Stimulated activated naive CD4-positive, alpha-beta T cell treated with Interleukin-2 at 50 U/mL for 16 hours (primary cell): Measurements from ENCODE around the gene CLEC6A.
"Not testable (repeated sequence)": the region's sequence is repeated elsewhere in the genome, so short reads cannot be mapped to it uniquely, and the experiment has no call there.

Source experiments
- DNase-seq: peaks from one replicate; lab custom pipeline; 2025; lab: John Stamatoyannopoulos, UW

CLEC6A gene

DNA sequence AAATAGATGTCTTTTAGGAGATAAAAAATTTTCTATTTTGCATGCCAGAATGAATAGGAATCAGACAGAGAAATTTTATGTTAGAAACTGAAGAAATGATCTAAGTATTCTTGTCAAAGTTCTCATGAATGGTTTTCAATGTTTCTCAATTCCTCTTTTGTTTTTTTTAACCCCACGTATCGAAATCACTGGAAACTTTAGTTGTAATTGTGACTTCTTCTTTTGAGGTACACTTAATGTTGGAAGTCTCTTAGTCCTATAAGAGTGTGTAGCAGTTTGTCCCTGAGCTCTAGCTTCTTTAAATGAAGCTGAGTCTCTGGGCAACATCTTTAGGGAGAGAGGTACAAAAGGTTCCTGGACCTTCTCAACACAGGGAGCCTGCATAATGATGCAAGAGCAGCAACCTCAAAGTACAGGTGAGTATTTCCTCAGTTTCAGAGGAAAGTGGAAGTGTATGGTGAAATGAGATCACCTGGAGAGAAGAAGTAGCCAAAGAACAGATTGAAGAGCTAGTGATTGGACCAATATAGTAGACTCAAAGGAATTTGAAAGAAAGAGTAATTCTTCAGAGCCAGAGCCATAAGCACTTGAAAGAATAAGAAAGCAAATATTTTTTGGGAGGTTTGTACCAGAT, at the start of gene CLEC6A:
Gene CLEC6A (plus strand): TSS at position 236 of the 634 bp plus-strand sequence. CDS start 150 bp downstream, at position 386.
- no peak for DNase-seq

DNA sequence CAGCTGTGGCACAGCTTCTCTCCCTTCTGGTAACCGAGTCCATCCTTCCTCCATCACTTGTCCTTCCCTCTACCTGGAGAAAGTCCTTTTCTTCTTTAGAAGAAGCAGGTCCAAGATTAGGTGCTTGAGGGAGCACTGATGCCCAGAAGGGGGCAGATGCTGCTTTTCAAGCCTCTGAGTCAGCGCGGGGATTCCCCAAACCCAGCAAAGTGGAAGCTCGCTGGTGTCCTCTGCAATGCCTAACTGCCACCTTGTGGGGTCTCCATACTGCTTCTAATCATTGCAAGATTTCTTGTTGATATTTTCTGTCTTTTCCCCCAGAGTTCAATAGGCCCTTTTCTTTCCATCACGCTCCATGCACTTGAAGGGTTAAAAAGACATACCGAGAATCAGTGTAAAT, 36.2 kb upstream of the CLEC6A start:
- DNase-seq: not testable (repeated sequence)

DNA sequence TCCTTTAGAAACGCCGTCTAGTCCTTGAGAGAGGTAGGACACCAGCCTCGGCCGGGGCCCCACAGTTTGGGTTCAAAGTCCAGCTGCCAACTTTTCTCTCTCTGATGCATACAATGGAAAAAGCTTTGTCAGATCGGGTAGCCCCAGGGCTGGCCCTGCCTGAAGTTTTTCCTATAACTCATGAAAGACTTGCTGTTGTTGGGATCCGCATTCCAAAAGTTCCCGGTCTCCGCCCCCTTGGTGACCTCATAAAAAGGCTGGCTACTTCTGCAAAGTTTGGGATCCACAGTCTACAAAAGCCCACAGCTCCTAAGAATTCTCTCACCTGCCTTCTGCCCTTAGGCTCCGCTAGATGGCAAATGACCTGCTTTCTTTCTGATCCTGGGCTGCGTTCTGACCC, 35.3 kb upstream of the CLEC6A start:
- no peak for DNase-seq

DNA sequence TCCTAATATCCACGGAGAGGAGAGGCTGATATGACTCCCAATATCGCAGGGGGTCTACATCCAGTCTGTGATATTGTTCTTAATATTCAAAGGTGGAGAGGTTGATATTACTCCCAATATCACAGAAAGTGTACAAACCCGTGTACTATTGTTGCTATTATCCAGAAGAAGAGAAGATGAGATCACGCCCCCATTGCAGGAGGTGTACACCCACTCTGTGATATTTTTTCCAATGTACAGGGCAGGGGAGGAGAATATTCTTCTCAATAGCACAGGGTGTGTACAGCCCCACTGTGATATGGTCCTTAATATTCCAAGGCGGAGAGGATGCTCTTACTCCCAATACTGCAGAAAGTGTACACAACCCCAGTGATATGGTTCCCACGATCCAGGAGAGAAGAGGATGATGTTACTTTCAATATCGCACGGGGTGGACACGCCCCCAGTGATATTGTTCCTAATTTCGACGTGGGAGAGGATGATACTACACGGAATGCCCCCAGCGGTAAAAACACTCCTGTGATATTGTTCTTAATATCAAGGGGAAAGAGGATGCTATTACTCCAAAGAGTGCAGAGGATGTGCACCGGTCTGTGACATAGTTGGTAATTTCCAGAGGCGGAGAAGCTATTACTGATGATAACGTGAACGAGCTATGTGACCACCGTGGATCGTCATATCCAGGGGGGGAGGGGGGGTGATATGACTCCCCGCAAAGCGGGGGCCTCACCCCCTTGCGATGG, 11.1 kb upstream of the CLEC6A start:
- not testable (repeated sequence) for DNase-seq

DNA sequence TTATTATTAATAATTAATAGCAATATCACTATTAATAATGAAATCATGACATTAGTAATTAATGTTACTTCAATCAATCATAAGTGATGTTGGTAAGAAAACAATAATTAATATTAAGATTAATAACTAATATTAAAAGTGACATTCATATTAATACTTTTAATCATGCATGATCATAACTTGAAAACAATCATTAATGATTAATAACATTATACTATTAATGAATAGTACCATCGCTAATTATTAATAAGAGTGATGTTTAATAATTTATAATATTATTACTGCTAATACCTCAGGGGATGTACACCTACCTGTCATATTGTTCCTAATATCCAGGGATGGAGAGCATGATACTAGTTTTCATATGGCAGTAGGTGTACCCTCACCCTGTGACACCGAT, 10.0 kb upstream of the CLEC6A start:
- no peak for DNase-seq

DNA sequence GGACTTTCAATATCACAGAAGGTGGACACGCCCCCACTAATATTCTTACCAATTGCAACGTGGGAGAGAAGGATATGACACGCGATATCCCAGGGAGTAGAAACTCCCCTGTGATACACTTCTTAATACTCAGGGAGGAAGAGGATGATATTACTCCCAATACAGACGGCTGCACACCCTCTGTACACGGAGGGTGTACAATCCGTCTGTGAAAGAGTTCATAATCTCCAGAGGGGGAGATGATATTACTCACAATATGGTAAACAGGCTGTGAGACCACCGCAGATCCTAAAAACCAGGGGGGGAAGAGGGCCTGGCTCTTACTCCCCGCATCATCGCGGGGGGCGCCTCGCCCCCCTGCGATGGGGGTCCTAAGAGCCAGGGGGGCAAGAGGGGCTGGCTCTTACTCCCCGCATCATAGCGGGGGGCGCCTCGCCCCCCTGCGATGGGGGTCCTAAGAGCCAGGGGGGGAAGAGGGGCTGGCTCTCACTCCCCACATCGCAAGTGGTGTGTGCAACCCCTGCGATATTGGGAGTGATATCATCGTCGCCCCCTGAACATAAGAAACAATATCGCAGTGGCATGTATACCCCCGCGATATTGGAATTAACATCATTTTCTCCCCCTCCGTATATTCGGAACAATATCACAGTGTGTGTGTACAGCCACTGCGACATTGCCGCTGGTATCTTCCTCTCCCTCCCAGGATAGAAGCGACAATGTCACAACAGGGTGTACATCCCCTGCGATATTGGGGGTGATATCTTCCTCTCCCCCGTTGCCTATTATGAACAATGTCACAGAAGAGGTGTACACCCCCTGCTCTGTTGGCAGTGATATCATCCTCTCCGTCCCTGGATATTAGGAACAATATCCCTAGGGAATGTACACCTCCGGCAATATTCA, 8.9 kb upstream of the CLEC6A start:
- no peak for DNase-seq

DNA sequence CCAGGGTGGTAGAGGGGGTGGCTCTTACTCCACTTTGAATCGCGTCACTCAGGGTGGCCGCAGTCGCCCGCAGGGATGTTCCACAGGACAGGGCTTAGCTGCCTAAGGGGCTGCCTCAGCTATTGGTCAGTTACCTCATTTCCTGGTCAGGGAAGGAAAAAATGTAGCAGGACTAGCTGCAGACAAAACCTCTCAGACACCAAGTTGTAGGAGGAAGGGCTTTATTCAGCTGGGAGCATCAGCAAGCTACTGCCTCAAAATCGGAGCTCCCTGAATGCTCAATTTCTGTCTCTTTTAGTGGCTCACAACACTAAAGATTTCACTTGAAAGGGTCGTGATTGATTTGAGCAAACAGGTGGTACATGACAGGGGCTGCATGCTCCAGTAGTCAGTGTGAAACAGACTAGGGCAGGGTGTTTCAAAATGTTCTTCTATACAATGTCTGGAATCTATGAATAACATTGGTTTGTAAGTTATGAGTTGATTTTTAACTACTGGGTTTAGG, 6.4 kb upstream of the CLEC6A start:
- no peak for DNase-seq

DNA sequence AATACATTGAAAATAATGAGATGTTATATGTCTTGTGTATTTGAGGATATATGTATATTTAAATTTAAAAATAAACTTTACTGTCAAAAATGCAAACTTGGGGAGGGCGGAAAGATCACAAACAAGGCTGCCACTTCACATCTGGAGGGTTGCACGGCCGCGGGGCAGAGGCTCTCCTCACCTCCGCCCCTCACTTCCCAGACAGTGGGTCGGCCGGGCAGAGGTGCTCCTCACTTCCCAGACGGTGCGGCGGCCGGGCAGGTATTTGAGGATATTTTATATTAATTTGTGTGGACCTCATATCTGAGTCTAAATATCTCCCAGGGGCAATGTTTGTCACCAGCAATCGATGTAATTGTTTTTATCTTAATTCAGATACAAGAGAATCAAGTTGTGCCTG, 3.7 kb upstream of the CLEC6A start:
- no peak for DNase-seq

DNA sequence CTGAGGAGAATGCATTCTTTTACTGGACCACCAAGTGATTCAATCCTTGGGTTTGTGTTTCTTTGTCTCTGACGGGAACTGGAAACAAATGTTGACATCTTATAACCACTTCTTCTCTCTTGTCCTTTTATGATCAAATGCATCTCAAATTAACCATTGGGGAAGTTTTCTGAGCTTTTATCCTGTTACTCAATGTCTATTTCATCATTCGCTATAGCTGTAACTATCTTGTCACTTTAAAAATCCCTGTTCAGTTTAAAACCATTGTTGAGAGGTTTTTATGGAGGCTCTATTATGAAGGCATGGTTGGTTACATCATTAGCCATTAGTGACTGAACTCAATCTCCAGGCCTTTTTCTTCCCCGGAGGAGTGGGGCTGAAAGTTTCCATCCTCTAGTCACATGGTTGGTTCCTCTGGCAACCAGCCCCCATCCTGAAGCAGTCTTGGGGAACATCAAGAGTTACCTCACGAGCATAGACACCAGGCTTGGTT, 2.7 kb upstream of the CLEC6A start:
- DNase-seq: no peak

DNA sequence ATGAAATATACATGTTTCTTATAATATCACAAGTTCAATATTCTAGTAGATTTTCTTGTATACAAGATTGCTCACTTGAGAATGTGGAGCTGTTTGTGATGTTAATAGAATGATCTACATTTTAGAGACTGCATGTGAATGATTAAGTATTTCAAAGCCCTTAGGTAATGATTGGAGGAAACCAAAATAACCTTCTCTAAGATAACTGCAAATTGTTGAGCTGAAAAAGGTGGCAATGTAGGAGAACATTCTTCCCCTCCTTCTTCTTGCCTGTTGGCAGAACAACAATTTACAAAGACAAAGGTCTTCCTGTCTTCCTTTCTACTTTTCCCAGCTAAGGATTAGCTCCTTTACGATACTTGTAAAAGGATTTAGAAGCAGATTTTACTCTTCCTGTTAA, 2.0 kb upstream of the CLEC6A start:
- DNase-seq: no peak

DNA sequence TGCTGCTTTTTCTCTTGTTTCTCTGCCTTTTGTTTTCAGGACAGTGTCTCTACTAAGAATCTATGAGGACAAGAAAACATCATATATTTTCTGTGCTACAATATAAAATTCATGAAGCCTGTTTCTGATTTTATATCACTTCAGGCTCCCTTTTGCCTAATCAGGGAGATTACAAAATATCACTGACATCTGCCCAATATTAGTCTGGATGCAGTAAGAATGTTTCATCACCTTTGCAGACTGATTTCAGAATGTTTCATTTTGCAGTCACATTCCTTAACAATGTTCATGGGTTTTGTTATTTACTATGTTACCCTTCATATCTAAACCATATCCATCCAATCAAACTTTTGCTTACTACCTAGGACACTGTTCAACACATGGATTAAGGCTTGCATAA, 491 bp upstream of the CLEC6A start:
- no peak for DNase-seq

DNA sequence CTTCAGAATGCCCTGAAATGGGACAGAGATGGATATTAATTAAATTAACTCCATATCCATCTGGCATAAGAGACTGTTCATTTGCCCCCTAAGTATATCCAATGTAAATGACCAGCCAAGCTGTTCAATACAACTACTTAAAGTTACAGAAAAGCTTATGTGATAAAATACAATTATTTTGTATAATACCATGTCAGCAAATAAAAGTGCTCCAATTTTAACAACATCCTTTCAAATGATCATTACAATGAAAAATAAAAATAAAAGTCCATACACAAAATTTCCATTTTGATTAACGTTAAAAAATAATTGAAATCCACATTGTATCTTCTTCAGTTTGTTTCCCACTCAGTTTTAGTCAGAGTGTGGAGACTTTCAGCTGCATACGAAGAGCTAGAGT, 5.7 kb downstream of the CLEC6A start:
- DNase-seq: no peak

DNA sequence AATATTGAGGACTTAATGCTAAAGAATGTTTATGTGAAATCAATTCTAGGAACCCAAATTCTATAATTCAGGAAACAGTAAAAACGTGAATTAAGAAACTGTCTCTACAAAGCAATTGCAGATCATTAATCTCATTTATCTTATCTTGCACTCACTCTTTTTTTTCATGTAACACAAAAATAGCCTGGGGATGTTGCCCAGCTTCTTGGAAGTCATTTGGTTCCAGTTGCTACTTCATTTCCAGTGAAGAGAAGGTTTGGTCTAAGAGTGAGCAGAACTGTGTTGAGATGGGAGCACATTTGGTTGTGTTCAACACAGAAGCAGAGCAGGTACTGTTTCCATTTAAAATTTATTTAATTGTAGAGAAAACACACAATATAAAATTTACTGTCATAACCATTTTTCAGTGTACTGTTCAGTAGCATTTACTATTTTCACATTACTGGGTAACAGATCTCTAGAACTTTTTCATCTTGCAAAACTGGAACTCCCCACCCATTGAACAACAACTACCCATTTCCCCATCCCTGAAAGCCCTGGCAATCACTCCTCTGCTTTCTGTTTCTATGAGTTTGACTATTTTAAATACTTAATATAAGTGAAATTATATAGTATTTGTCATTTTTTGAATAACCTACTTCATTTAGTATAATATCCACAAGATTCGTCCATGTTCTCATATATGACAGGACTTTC, 9.7 kb downstream of the CLEC6A start:
- no peak for DNase-seq

DNA sequence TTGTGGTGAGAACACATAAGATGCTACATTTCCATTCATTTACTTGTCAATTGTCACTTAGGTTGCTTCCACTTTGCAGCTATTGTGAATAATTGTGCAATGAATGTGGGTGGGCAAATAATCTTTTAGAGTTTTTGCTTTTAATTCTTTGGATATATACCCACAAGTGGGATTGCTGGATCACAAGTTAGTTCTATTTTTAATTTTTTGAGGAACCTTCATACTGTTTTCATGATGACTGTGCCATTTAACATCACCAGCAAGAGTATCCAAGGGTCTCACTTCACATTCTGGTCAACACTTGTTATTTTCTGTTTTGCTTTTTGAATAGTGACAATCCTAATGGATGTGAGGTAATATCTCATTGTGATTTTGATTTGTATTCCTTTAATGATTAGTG, 10.5 kb downstream of the CLEC6A start:
- no peak for DNase-seq

DNA sequence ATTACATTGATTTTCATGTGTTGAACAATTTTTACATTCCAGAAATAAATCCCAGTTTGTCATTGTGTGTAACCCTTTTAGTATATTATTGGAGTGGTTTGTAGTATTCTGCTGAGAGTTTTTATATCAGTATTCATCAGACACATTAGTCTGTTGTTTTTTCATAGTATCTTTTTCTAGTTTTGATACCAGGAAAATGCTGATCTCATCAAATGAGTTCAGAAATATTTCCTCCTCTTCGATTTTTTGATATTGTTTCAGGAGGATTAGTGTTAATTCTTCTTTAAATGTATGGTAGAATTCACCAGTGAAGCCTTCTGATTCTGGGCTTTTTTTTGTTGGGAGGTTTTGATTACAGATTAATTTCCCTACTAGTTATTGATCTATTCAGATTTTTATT, 15.3 kb downstream of the CLEC6A start:
- DNase-seq: no peak

DNA sequence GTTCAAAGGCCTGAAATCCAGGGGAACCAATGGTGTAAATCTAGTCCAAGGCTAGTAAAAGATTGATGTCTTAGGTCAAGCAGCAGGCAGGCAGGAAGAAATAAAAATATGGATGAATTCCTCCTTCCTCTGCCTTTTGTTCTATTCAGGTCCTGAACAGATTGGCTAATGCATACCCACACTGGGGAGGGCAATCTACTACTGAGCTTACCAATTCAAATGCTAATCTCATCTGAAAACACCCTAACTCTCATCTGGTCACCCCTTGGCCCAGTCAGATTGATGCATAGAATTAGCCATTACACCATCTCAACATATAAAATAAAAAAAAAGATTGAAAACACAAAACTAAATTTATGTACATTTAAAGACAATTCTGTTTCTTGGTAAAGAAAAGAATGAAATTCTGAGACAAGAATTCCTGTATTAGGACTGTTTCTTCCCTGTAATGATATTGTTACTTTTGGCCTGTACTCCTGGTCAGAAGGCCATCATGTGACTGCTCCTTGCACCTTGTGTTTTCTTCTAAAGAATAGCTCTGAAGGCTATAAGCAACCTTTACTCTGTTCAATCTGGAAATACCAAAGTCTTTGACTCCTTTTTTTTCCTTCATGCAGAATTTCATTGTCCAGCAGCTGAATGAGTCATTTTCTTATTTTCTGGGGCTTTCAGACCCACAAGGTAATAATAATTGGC, 19.9 kb downstream of the CLEC6A start:
- no peak for DNase-seq

DNA sequence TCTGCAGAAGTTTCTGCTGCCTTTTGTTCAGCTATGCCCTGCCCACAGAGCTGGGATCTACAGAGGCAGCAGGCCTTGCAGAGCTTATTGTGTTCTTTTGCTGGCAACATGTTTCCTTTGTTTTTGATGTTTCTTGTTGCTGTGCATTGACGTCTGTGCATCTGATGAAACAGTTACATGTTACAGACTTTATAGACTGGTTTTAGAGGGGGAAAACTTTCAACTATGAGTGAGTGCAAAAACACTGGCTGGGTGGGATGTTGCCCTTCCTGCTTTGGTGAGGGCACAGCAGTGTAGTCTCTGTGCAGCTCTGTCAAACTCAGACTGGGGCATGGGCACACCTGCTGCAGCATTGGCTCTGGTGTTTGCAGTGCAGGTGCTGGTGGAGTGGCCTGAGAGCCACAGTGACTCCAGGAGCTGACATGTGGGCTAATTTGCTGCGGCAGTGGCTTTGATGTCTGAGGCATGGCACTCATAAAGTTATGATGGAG, 26.9 kb downstream of the CLEC6A start:
- no peak for DNase-seq

DNA sequence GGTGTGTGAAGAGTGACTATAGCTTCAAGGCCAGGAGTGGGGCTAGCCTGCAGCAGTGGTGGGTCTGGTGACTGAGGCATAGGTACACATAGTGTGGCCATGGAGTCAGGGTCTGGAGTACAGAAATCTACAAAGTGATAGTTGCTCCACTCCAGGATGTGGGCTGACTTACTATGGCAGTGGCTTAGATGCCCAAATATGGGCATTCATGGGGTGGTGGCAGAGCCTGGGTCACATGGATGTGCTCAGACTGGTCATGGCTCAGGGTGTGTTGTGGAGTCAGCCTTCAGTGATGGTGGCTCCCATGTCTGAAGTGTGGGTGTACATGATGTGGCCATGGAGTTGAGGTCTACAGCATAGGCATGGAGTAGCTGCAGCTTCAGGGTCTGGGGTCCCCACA, 27.3 kb downstream of the CLEC6A start:
- DNase-seq: no peak

DNA sequence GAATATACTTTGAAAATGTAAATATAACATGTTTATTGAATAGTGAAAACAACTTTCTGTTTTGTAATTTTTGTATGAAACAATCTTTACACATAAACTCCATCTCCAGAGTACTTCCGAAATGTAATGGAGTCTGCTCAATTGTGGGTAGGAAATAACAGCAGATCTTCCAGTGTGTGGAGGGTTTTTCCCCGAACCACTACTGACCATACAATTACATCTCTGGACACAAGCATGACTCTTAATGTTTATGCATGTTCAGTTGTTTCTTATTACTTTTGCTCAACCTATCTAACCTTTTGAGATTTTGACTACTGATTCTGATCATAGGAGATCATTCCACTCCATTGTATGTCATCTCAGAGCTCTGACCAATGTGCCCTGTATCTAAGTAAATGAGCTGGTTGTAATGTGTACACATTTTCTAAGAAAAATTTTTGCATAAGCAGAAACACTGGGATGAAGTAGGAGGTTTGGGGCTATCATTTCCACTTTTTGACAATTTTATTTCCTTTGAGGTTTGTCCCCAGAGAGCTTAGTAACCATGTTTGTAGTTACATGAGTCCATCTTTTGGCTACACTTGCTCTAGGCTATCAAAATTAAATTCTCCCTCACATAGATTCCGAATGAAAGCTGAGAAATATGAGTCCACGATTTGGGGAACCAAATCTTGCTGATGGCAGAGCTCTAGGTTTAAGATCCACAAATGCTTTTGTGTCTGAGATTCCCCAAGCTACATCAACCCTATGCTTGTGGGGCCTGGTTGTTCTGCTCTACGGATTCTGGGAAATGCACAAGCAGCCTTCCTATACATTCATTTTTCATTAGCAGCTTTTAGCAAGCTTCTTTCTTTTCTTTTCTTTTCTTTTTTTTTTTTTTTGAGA, 36.1 kb downstream of the CLEC6A start:
- DNase-seq: no peak

DNA sequence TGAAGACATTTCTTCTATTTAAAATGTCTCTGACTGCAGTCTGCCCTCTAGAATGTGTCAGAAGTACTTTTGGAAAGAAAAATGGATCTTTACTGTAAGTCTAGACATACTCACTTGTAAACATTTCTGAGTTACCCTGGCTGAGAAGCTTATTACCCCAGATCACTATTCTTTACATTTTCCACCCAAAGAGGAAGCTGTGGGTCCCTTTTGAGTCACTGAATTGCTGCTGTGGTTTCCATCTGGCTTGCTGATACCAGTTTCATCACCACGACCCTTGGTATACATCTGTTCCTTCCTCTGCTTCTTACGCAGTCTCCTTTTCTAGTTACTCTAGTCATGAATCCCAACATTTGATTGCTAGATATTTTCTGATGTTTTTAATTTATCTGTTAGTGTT, 37.3 kb downstream of the CLEC6A start:
- DNase-seq: peak; percentile 15
